ENCODE results near the gene ZBTB8A.
"Not testable (repeated sequence)": the region's sequence is repeated elsewhere in the genome, so short reads cannot be mapped to it uniquely, and the experiment has no call there.

The ZBTB8A gene

DNA sequence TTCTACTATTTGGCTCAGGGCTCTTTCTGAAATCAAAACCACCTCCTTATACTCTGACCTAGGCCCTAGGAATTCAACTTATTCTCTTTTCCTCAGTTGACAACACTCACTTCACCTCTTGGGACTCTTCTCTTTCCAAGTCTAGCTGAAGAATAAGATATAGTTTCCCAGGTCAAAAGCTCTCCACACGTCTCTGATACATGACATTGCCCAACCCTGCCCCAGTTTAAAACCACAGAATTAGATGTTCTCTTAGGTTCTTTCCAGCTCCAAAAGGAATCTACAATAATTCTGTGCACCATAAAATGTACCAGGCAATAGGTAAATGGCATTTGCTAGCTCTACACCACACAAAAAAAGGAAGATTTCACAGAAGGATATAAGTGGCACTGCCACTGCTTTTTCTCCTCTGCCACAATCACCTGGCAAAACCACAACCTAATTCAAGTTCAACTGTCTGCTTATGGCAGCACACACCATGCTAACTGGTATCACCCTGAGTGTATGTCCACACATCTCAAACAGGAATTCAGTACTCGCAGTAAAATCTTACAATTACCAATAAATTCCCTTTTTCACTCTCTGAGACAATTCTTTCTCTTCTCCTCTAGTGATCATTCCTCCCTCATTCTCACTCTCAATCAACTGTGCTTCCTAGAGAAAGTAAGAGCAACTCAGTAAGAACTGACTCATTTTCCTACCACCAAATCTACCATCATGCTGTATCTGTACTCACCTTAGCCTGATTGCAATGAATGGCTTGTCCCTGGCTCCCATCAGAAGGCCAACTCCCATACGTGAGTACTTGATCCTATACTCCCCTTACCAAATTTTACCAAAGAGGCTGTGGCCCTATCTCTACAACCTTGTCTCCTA lies 83.8 kb downstream of the ZBTB8A start:
- DNase-seq, result no peak

DNA sequence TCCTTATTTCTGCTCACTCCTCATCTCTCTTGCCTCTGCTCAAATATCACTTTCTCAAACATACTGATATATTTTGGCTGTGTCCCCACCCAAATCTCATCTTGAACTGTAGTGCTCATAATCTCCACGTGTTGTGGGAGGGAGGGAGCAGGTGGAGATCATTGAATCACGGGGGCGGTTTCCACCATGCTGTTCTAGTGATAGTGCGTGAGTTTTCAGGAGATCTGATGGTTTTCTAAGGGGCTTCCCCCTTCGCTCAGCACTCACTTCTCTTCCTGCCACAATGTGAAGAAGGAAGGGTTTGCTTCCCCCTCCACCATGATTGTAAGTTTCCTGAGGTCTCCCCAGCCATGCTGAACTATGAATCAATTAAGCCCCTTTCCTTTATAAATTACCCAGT lies 84.5 kb downstream of the ZBTB8A start:
- DNase-seq, result no peak

DNA sequence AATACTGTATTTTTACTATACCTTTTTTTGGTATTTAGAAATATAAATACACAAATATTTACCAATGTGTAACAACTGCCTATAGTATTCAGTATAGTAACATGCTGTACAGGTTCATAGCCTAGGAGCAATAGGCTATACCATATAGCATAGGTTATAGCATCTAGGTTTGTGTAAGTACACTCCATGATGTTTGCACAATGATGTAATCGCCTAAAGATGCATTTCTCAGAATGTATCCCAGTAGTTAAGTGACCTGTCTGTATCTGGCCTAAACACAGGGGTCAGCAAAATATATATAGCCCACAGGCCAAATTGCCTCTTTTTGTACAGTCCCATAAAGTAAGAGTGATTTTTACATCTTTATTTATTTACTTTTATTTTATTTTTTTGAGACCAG lies 86.9 kb downstream of the ZBTB8A start:
- no peak for DNase-seq

- DNase-seq, result peak; percentile 9
These were observed 88.5 kb downstream of the ZBTB8A start for GRCh38 chr1:32627596-32628162.

DNA sequence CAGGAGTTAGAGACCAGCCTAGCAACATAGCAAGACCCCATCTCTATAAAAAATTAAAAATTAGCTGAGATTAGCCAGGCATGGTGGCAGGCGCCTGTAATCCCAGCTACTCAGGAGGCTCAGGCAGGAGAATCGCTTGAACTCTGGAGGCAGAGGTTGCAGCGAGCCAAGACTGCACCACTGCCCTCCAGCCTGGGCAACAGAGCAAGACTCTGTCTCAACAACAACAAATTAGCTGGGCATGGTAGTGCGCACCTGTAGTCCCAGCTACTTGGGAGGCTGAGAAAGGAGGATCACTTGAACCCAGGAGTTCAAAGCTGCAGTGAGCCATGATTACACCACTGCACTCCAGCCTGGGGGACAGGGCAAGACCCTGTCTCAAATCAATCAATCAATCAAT lies 90.9 kb downstream of the ZBTB8A start:
- not testable (repeated sequence) for DNase-seq

DNA sequence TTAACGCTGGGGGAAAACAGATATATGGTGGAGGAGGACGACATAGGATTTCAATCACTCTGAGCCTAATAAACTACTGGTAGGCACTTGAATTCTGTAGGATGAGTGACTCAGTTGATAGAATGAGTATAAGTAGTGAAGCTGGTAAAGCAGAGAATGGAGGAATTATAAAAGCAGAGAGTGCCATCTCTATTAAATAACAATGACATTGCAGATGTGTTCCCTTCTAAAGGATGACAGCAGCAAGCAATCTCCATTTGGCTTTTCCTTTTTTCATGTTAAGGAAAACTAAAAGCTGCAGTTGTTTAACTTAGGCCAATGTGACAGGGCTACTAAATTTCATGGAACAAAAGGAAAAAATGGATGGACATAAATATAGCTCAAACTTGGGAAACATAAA lies 93.6 kb downstream of the ZBTB8A start:
- no peak for DNase-seq

GRCh38 chr1:32635508-32636277 lies 96.5 kb downstream of the ZBTB8A start:
- no peak for DNase-seq

DNA sequence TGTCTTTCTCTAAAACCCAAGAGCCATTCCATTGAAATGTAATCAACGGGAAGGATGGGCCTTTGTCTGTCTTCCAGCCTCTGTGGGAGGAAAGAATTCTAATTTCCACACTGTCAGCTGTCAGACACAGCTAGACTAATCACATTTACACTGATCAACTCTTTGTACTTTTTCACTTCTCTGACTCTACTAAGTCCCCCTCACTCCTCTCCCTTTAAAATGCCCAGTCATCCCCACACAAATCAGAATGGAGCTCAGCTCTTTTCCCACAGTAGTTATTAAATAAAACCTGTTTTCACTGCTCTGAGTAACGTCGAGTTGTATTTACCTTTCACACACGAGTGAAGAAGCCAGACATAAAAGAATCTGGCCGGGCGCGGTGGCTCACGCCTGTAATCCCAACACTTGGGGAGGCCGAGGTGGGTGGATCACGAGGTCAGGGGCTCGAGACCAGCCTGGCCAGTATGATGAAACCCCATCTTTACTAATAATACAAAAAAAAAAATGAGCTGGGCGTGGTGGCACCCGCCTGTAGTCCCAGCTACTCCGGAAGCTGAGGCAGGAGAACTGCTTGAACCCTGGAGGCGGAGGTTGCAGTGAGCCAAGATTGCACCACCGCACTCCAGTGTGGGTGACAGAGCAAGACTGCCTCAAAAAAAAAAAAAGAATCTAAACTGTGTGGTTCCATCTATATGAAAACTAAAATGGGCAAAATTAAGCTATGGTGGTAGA lies 97.9 kb downstream of the ZBTB8A start:
- no peak for DNase-seq

- no peak for DNase-seq
These were observed 100.4 kb downstream of the ZBTB8A start for GRCh38 chr1:32639489-32640075.

- not testable (repeated sequence) for DNase-seq
These were observed 103.1 kb downstream of the ZBTB8A start for GRCh38 chr1:32642292-32642827.

GRCh38 chr1:32644426-32644825 lies 105.2 kb downstream of the ZBTB8A start:
- no peak for DNase-seq

DNA sequence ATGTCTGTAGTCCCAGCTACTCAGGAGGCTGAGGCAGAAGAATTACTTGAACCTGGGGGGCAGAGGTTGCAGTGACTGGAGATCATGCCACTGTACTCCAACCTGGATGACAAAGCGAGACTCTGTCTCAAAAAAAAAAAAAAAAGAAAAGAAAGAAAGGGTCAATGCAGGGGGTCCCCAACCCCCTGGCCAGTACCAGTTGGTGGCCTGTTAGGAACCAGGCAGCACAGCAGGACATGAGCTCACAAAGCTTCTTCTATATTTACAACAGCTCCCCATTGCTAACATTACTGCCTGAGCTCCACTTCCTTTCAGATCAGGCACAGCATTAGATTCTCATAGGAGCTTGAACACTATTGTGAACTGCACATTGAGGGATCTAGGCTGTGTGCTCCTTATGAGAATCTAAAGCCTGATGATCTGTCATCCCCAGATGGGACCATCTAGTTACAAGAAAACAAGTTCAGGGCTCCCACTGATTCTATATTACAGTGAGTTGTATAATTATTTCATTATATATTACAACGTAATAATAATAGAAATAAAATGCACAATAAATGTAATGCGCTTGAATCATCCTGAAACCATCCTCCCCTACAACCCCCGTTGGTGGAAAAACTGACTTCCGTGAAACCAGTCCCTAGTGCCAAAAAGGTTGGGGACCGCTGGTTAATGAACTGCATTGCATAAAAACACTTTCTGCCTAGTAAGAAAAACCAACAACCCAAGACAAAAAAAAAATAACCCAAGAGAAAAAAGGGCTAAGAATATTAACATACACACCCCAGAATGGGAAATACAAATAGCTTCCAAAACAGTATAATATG lies 108.3 kb downstream of the ZBTB8A start:
- no peak for DNase-seq

DNA sequence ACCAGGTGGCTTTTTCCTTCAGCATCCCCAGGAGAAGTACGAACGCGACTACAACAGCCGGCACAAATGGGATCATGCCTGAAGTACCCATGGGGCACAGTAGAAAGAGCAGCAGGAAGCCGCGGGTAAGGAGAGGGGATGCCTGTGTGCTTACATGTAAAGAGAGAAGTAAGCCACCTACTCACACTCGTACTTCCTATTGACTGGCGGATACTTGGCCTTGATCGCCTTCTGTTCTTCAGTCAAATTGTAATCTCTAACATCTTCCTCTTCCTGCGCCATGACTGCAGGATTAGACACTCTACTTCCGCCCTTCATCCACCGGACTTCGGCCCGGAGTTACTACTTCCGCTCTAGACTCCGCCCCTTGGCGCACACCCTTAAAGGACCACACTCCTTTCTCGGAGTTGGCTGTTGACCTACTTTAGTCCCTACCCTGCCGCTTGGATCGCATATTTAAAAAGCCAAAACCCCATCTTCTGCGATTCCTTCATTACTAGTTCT lies 111.1 kb downstream of the ZBTB8A start, which contains the start of gene ZBTB8OS:
Gene ZBTB8OS (minus strand): TSS at position 303 of the 504 bp plus-strand sequence. CDS start 21 bp downstream, at position 282.
- peak; percentile 87 for DNase-seq

GRCh38 chr1:32650752-32651460 lies 111.7 kb downstream of the ZBTB8A start, which contains the start of gene RBBP4:
Gene RBBP4, plus strand, starts transcription at chr1:32651208. Its CDS starts 99 bp downstream, at chr1:32651307.
- DNase-seq, result peak; percentile 99

DNA sequence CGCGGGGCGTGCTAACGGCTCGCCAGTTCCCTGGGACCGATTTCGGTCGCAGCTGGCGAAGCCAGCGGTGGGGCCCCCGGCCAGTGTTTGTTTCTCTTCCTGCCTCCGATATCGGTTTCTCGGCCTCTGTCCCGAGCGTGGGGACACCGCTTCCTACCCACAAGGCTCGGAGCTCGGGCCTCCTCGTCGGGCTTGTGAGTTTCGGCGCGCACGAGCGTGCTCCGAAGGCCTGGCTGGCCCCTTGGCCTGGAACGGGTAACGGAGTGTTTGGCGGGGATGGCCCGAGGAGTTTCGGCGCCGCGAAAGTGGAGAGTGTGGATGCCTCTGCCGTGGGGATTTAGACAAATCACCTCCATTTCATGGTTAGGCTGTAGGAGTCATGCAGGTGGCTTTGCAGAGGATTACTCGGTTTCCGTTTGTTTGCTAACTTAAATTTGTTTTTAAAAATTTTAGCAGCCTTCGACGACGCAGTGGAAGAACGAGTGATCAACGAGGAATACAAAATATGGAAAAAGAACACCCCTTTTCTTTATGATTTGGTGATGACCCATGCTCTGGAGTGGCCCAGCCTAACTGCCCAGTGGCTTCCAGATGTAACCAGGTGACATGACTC lies 112.3 kb downstream of the ZBTB8A start:
- DNase-seq, result no peak

DNA sequence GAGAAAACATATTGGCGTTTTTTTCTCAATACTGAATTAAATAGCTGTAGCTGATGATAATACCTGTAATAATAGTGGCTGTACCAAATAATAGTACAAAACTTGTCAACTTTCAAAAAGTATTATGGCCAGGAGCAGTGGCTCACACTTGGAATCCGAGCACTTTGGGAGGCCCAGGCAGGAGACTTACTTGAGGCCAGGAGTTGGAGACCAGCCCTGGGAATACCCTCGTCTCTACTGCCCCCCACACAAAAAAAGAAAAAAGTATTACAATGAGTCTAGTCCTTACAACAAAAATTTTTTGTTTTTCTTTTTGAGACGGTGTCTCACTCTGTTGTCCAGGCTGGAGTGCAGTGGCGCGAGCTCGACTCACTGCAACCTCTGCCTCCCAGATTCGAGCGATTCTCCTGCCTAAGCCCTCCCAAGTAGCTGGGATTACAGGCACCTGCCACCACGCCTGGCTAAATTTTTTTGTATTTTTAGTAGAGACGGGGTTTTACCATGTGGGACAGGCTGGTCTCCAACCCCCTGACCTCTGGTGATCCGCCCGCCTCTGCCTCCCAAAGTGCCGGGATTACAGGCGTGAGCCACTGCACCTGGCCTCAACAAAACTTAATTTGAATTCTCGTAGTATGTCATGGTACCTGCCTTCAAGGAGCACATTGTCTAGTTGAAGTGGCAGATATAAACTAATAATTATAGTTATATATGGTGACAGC lies 113.2 kb downstream of the ZBTB8A start:
- no peak for DNase-seq
